Neural progenitor cell (in vitro differentiated cells): Measurements from ENCODE around the gene C1QTNF2.

Experiments
- EZH2 ChIP-seq: fragments of 200-600 bp; sonication (generic); IDR thresholded peaks from 2 replicates; pipeline ENCODE4 v1.6.1; 2017; ENCODE audit warnings: antibody characterized with exemption, mild to moderate bottlenecking, moderate library complexity
- EZH2phosphoT487 ChIP-seq: fragments of 200-600 bp; sonication (generic); IDR thresholded peaks from 2 replicates; pipeline ENCODE4 v1.6.1; 2017; ENCODE audit warnings: antibody characterized with exemption
- TF ChIP-seq, protein P1 (sequence below): fragments of 200-600 bp; sonication (generic); IDR thresholded peaks from 2 replicates; pipeline ENCODE4 v1.5.1; 2017; ENCODE audit warnings: antibody characterized with exemption, mild to moderate bottlenecking

GRCh38 chr5:160312960-160313727, 57.3 kb downstream of the C1QTNF2 start:
- TF ChIP-seq, protein P1, sequence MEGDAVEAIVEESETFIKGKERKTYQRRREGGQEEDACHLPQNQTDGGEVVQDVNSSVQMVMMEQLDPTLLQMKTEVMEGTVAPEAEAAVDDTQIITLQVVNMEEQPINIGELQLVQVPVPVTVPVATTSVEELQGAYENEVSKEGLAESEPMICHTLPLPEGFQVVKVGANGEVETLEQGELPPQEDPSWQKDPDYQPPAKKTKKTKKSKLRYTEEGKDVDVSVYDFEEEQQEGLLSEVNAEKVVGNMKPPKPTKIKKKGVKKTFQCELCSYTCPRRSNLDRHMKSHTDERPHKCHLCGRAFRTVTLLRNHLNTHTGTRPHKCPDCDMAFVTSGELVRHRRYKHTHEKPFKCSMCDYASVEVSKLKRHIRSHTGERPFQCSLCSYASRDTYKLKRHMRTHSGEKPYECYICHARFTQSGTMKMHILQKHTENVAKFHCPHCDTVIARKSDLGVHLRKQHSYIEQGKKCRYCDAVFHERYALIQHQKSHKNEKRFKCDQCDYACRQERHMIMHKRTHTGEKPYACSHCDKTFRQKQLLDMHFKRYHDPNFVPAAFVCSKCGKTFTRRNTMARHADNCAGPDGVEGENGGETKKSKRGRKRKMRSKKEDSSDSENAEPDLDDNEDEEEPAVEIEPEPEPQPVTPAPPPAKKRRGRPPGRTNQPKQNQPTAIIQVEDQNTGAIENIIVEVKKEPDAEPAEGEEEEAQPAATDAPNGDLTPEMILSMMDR = no peak
- no peak for TF ChIP-seq EZH2
- TF ChIP-seq EZH2phosphoT487 = no peak
